Fibroblast of skin of abdomen (primary cell): ENCODE results near the gene LRP6.
"Not testable (repeated sequence)": the region's sequence is repeated elsewhere in the genome, so short reads cannot be mapped to it uniquely, and the experiment has no call there.

ENCODE experiments used
- DNase-seq: peaks from one replicate; pipeline ENCODE4 v3.0.0-alpha.2; 2013

Gene LRP6

GRCh38 chr12:12265571-12266388, 1.1 kb downstream of the LRP6 start:
- no peak for DNase-seq

- DNase-seq, result no peak
These were observed 1.8 kb downstream of the LRP6 start for GRCh38 chr12:12265035-12265434.

DNA sequence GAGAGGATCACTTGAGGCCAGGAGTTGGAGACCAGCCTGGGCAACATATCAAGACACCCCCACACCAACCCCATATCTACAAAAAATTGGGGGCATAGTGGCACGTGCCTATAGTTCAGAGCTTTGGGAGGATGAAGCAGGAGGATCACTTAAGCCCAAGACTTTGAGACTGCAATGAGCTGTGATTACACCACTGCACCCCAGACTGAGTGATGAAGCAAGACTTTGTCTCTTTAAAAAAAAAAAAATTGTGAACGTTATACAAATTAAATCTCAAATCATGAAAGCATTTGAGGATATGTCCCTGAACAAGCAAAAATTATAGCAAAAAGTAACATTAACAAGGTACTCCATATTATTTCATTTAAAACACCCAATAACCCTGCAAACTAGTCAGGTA, 2.9 kb downstream of the LRP6 start:
- no peak for DNase-seq

GRCh38 chr12:12256291-12256757, 10.5 kb downstream of the LRP6 start:
- DNase-seq, result not testable (repeated sequence)

- DNase-seq, result no peak
These were observed 12.3 kb downstream of the LRP6 start for GRCh38 chr12:12254553-12254952.

DNA sequence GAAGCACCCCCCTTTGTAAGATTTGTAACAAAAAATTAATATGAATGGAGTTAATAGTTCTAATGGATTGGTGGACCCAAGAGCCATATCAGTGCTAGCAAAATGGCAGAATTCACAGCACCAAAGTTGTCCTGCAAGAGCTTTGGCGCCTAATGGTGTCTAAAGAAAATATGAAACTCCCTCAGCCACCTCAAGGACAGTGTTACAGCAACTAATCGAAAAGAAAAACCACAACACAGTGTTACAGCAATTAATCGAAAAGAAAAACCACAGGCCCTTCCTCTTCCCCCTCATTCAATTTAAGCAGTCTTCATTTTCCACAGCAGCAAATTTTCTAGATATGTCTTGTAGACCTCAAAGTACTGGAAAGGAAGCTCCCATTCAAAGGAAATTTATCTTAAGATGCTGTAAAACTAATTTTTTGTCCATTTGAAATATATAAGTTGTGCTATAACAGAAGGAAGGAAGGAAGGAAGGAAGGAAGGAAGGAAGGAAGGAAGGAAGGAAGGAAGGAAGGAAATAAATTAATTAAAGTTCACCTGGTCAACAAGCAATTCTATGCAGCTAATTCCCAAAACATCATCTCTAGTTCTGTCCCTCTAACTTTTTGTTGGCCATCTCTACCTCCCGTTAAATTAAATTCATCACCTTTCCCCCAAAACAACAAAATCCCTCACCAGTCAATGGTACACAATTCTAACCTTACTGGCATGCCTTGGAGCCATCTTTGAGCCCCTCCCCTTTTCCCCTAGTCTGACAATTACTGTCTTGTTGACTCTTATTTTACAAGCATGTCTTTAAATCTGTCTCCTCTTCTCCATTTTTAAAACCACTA, 17.4 kb downstream of the LRP6 start:
- no peak for DNase-seq

DNA sequence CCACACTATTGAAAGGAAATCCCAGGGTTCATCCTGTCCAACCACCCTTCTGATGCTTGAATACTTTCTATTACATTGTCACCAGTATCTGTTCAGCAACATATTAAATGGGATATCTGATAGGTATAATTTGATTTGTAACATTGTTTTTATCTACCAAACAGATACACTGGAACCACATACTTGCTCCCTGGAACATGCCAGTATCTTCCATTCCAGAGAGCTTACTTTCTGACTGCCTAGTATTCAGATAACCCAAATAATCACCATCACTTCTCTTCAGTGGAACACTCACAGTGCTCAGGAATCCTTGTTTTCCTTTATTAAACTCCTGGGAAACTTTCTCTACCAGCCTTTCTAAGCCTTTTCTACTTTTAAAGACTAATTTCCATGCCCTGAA, 19.3 kb downstream of the LRP6 start:
- DNase-seq, result no peak

GRCh38 chr12:12244341-12244740, 22.5 kb downstream of the LRP6 start:
- no peak for DNase-seq

- DNase-seq, result peak; percentile 30
These were observed 26.0 kb downstream of the LRP6 start for GRCh38 chr12:12240662-12241340.

DNA sequence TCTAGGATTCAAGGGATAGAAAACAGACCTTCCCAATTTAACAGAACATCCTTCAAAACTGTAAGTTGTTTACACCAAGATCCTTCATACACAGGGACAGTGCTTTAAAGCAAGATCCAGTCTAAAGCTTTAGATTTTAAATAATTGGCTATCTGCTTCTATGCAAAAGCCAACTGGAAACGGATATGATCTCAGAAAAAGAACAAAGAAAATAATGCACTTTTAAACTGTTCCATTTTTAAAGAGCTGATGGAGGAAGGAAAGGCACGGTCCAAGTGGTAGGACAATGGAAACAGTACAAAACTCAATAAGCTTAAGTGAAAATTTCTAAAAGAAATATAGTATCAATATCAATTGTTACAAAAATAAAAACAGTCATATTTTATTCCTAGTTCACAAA, 27.7 kb downstream of the LRP6 start:
- no peak for DNase-seq

DNA sequence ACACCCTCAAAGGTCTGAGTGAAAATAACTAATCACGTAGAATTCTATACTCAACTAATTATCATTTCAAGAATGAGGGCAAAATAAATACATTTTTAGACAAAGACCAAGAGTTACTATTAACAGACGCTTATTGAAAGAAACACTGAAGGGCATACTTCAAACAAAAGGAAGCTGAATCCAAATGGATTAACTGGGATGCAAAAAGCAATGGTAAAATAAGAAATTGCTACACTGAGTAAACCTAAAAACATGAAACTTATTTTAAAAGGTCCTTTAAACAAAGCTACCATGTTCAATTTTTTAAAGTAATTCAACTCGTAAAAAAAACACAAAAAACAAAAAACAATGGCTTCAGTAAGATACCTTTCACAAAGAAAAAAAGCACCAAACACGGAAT, 28.2 kb downstream of the LRP6 start:
- DNase-seq, result no peak

DNA sequence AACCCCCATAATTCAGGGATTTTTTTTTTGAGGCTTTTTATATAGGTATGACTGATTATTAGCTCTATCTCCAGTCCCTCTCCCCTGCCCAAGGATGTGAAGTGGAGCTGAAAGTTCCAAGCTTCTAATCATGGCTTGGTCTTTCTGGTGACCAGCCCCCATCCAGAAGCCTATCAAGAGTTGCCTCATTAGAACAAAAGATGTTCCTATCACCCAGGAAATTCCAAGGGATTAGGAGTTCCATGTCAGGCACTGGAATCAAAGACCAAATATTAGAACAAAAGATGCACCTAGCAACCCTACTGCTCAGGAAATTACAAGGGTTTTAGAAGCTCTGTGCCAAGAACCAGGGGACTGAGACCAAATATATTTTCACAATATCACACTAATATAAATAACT, 29.9 kb downstream of the LRP6 start:
- DNase-seq, result no peak

DNA sequence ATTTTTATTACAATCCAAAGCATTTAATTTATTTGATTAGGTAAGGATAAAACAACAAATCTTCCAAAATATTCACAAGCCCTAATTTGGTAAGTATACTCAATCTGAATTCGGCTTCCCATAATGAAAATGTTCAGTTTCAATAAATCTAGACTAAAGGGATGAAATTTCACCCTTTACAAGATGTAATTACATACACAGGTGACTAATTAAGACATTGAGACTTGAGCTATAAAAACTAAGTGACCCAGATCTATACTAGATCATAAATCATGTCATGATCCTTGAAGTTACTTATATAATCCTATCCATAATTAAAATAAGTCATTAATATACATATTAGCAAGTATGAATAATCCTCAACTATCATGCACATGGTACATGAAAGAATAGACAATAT, 36.6 kb downstream of the LRP6 start:
- no peak for DNase-seq

- DNase-seq, result peak; percentile 47
These were observed 37.2 kb downstream of the LRP6 start for GRCh38 chr12:12229556-12230092.

- no peak for DNase-seq
These were observed 38.4 kb downstream of the LRP6 start for GRCh38 chr12:12228402-12228801.

DNA sequence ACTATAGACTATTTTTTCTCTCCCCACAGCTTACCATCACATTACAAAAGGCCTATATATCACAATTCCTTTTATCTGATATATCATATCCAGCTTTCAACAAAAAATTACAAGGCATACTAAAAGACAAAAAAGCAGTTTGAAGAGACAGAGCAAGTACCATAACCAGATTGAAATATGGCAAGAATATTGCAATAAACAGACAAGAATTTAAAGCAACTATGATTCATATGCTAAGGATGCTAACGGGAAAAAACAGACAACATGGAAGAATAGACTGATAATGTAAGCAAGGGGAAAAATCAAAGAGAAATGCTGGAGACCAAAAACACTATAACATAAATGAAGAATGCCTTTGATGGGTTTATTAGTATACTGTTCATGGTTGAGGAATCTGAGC, 40.7 kb downstream of the LRP6 start:
- no peak for DNase-seq

- DNase-seq, result peak; percentile 66
These were observed 42.5 kb downstream of the LRP6 start for GRCh38 chr12:12224240-12224940.

GRCh38 chr12:12221560-12221959, 45.3 kb downstream of the LRP6 start:
- DNase-seq, result no peak

DNA sequence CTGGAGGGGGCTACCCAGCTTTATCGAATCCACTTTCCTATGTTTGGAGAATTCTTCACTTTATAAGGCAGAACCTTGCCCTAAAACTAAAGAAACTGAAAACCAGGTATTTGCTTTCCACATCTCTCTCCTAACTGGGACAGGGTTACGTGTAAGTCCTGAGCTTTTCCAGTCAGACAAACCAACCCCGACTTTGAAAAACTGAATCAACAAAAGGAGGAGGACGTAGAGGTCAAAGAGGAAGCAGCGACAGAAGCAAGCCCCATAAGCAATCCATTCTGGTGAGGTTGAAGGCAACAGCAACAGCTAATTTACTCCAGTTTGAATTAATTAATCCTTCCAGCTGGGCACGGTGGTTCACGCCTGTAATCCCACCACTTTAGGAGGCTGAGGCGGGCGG, 47.2 kb downstream of the LRP6 start:
- DNase-seq, result no peak

DNA sequence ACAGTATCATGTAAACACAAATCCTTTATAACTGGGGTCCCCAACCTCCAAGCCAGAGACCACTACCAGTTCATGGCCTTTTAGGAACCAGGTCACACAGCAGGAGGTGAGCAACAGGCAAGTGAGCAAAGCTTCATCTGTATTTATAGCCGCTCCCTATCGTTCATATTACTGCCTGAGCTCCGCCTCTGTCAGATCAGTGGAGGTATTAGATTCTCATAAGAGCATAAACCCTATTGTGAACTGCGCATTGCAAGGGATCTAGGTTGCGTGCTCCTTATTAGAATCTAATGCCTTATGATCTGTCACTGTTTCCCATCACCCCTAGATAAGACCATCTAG, 49.9 kb downstream of the LRP6 start:
- no peak for DNase-seq

GRCh38 chr12:12216349-12217017, 50.4 kb downstream of the LRP6 start:
- no peak for DNase-seq

- DNase-seq, result peak; percentile 43
These were observed 52.2 kb downstream of the LRP6 start for GRCh38 chr12:12214635-12215131.
